Astrocyte (in vitro differentiated cells and primary cell): ENCODE results near the gene TIMM44. TPM values are rescaled to one million over a fixed set of nuclear protein-coding genes. Genes with fewer than 3 reads are reported as not detected.

Source experiments
- DNase-seq: peaks from one replicate; pipeline ENCODE4 v3.0.0-alpha.2; 2010; ENCODE audit warnings: low read depth
- FAIRE-seq: peaks from 2 replicates; lab custom pipeline; 2011; peaks lifted over from hg19 to GRCh38; lab: Jason Lieb, UNC
- H2AFZ ChIP-seq: 2 replicates; pipeline ENCODE4 v1.6.0; 2012; ENCODE audit warnings: low read depth, low read length, inconsistent platforms
- H3K27ac ChIP-seq: 2 replicates; pipeline ENCODE4 v1.5.1; 2011; ENCODE audit warnings: low read depth, low read length, inconsistent platforms
- H3K27me3 ChIP-seq: 2 replicates; pipeline ENCODE4 v1.6.0; 2011; ENCODE audit warnings: low read length, inconsistent platforms; ENCODE audit not compliant: insufficient read depth
- H3K36me3 ChIP-seq: 2 replicates; pipeline ENCODE4 v1.5.1; 2011; ENCODE audit warnings: low read length, inconsistent platforms; ENCODE audit not compliant: insufficient read depth
- H3K4me1 ChIP-seq: 2 replicates; pipeline ENCODE4 v1.5.1; 2011; ENCODE audit warnings: low read length, inconsistent platforms; ENCODE audit not compliant: insufficient read depth
- H3K4me2 ChIP-seq: 2 replicates; pipeline ENCODE4 v1.6.0; 2012; ENCODE audit warnings: low read length, inconsistent platforms
- H3K4me3 ChIP-seq: 2 replicates; pipeline ENCODE4 v1.5.1; 2011; ENCODE audit warnings: low read depth, mild to moderate bottlenecking, low read length, inconsistent platforms; ENCODE audit not compliant: insufficient read depth
- H3K79me2 ChIP-seq: 2 replicates; pipeline ENCODE4 v1.6.0; 2012; ENCODE audit warnings: mild to moderate bottlenecking, low read length, inconsistent platforms; ENCODE audit not compliant: insufficient read depth
- H3K9ac ChIP-seq: 2 replicates; pipeline ENCODE4 v1.6.0; 2012; ENCODE audit warnings: mild to moderate bottlenecking, low read length, inconsistent platforms
- H3K9me3 ChIP-seq: 2 replicates; pipeline ENCODE4 v1.5.1; 2012; ENCODE audit warnings: low read depth, mild to moderate bottlenecking, low read length, inconsistent platforms; ENCODE audit not compliant: insufficient read depth
- H4K20me1 ChIP-seq: 2 replicates; pipeline ENCODE4 v1.6.0; 2012; ENCODE audit warnings: low read length, inconsistent platforms; ENCODE audit not compliant: insufficient read depth
- H3K27ac Mint-ChIP-seq: one replicate; pipeline ENCODE4 v1.8.0; 2021; ENCODE audit warnings: mild to moderate bottlenecking, mixed read lengths; ENCODE audit not compliant: unreplicated experiment
- H3K27me3 Mint-ChIP-seq: one replicate; pipeline ENCODE4 v1.8.0; 2021; ENCODE audit warnings: low read depth, mixed read lengths; ENCODE audit not compliant: unreplicated experiment
- H3K36me3 Mint-ChIP-seq: one replicate; pipeline ENCODE4 v1.8.0; 2021; ENCODE audit warnings: low read depth, mixed read lengths; ENCODE audit not compliant: unreplicated experiment
- H3K4me1 Mint-ChIP-seq: one replicate; pipeline ENCODE4 v1.8.0; 2021; ENCODE audit warnings: low read depth, mixed read lengths; ENCODE audit not compliant: unreplicated experiment
- H3K4me3 Mint-ChIP-seq: one replicate; pipeline ENCODE4 v1.8.0; 2021; ENCODE audit warnings: mild to moderate bottlenecking, moderate library complexity, mixed read lengths; ENCODE audit not compliant: unreplicated experiment
- H3K9me3 Mint-ChIP-seq: one replicate; pipeline ENCODE4 v1.8.0; 2021; ENCODE audit warnings: mild to moderate bottlenecking, mixed read lengths; ENCODE audit not compliant: unreplicated experiment
- CTCF ChIP-seq: IDR thresholded peaks from 2 replicates; pipeline ENCODE4 v1.5.1; 2011; ENCODE audit warnings: low read depth, mild to moderate bottlenecking, inconsistent platforms, low read length, moderate library complexity; ENCODE audit not compliant: insufficient read depth
- EZH2 ChIP-seq: IDR thresholded peaks from 2 replicates; pipeline ENCODE4 v1.6.1; 2012; ENCODE audit warnings: mild to moderate bottlenecking, low read length, inconsistent platforms; ENCODE audit not compliant: insufficient read depth
- total RNA-seq: library from RNA; stranded (reverse); gene quantifications from 2 replicates; pipeline ENCODE4 v1.2.1, GENCODE V29; 2021

Gene TIMM44
- total RNA-seq, 1 donor from 2014 or later, result 71.1 TPM

DNA sequence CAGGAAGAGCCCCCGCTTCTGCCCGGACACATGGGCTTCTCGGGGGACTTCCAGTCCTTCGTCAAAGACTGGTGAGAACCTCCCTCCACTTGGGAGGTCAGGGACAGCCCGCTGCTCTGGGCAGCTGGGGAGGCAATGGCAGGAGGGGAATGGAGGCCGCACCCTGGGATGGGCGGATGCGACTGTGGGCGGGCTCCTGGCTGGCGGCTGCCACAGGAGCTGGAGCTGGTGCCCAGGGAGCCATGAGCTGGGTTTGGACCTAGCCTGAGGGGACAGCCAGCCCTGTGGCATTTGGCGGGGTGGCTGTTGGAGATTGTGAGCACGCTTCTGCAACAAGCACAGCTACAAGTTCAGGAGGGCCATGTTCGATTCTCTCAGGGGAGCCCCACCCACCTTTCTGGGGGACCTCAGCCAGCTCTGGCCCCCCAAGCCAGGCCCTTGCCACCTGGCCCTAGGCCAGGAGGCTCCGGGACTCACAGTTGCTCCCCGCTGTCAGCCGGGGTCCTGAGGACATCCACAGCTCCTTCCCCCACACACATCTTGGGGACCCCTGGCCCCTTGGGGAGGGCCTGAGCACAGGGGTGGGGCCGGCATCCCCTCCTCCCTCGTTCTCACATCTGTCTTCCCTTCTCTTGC is 31.8 kb downstream of the TIMM44 start:
- Histone ChIP-seq H3K27me3 (peaks cover 11% of the 10 kb centered on the region), H3K4me3 (no peak overlapping the region), H4K20me1 (peaks cover 35% of the 10 kb centered on the region), H3K4me2 (no peak overlapping the region), H3K9me3 (no peaks in the 10 kb centered on the region), H3K79me2 (peaks cover 16% of the 10 kb centered on the region), H3K9ac (no peak overlapping the region), H3K4me1 (peaks cover 8% of the 10 kb centered on the region), H2AFZ (no peak overlapping the region), H3K27ac (no peak overlapping the region), H3K36me3 (no peaks in the 10 kb centered on the region)
- TF ChIP-seq CTCF (no peak), EZH2 (no peak)
- no peaks in the 10 kb centered on the region for H3K4me1 Mint-ChIP-seq
- no peaks in the 10 kb centered on the region for H3K9me3 Mint-ChIP-seq
- H3K36me3 Mint-ChIP-seq, result peaks cover 3% of the 10 kb centered on the region
- DNase-seq (no peak), FAIRE-seq (no peak)
- H3K27me3 Mint-ChIP-seq, result peaks cover 10% of the 10 kb centered on the region
- H3K27ac Mint-ChIP-seq, result no peak overlapping the region
- H3K4me3 Mint-ChIP-seq, result no peak overlapping the region

DNA sequence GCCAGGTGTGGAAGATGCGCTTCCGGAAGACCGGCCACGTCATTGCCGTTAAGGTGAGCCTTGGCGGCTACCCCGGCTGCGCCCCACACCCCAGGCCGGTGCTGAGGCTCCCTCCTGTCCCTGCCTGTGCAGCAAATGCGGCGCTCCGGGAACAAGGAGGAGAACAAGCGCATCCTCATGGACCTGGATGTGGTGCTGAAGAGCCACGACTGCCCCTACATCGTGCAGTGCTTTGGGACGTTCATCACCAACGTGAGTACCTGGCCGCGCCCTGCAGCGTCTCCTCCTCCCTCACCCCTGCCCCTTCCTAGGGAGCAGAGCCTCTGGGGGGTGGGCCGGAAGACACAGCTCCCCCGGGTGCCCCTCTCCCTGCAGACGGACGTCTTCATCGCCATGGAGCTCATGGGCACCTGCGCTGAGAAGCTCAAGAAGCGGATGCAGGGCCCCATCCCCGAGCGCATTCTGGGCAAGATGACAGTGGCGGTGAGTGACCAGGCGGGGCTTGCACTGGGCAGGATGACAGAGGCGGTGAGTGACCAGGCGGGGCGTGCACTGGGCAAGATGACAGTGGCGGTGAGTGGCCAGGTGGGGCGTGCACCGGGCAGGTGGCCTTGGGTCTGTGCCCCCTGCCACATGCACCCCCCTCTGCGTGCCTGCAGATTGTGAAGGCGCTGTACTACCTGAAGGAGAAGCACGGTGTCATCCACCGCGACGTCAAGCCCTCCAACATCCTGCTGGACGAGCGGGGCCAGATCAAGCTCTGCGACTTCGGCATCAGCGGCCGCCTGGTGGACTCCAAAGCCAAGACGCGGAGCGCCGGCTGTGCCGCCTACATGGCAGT is 32.9 kb downstream of the TIMM44 start:
- Histone ChIP-seq H3K79me2 (peaks cover 26% of the 10 kb centered on the region), H2AFZ (no peak overlapping the region), H3K36me3 (no peaks in the 10 kb centered on the region), H3K27ac (no peak overlapping the region), H3K4me3 (no peak overlapping the region), H3K4me2 (no peak overlapping the region), H3K4me1 (peaks cover 2% of the 10 kb centered on the region), H4K20me1 (peaks cover 40% of the 10 kb centered on the region), H3K9me3 (no peaks in the 10 kb centered on the region), H3K9ac (no peak overlapping the region), H3K27me3 (peaks cover 4% of the 10 kb centered on the region)
- H3K27ac Mint-ChIP-seq, result no peak overlapping the region
- H3K36me3 Mint-ChIP-seq, result peaks cover 3% of the 10 kb centered on the region
- no peak for DNase-seq
- H3K27me3 Mint-ChIP-seq, result peaks cover 7% of the 10 kb centered on the region
- H3K9me3 Mint-ChIP-seq, result no peaks in the 10 kb centered on the region
- no peak overlapping the region for H3K4me3 Mint-ChIP-seq
- H3K4me1 Mint-ChIP-seq, result no peaks in the 10 kb centered on the region
- FAIRE-seq, result no peak
- TF ChIP-seq CTCF (no peak), EZH2 (no peak)
